ENCODE data around the gene KCNG2.
A peak's percentile ranks its signal among the peaks of the same experiment; 100 is the strongest.

KCNG2 gene

DNA sequence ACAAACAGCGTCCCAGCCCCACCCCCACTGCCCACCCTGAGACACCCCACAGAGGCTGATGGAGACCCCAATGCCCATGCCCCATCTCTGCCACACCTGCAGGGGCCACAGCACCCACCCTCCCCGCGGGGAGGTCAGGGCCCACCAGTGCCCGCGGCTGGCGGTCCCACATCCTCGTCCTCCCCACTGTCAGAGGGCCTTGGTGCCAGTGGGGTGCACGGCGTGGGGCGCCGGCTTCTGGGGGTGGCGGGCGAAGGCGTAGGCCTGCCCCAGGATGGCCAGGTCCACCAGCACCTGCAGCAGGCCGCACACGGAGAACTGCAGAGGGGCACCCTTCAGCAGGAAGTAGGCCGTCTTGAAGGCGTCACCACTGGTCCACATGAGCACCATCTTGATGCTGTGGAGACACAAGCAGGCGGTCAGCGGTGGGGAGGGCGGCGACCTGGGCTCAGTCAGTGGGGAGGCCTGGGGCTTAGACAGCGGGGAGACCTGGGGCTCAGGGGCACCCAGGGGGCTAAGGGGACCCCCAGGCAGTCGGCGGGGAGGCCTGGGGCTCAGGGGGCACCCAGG, 106.1 kb downstream of the KCNG2 start:
- H3K27me3 Mint-ChIP-seq: peaks cover 8% of the 10 kb centered on the region
- H3K4me3 Mint-ChIP-seq: no peak overlapping the region
- H3K36me3 Mint-ChIP-seq: peaks cover 23% of the 10 kb centered on the region
- no peak overlapping the region for H3K27ac Mint-ChIP-seq
- H3K4me1 Mint-ChIP-seq: peaks cover 6% of the 10 kb centered on the region
- H3K9me3 Mint-ChIP-seq: peaks cover 10% of the 10 kb centered on the region
- no peak for DNase-seq
- CTCF ChIA-PET: no interaction called here

DNA sequence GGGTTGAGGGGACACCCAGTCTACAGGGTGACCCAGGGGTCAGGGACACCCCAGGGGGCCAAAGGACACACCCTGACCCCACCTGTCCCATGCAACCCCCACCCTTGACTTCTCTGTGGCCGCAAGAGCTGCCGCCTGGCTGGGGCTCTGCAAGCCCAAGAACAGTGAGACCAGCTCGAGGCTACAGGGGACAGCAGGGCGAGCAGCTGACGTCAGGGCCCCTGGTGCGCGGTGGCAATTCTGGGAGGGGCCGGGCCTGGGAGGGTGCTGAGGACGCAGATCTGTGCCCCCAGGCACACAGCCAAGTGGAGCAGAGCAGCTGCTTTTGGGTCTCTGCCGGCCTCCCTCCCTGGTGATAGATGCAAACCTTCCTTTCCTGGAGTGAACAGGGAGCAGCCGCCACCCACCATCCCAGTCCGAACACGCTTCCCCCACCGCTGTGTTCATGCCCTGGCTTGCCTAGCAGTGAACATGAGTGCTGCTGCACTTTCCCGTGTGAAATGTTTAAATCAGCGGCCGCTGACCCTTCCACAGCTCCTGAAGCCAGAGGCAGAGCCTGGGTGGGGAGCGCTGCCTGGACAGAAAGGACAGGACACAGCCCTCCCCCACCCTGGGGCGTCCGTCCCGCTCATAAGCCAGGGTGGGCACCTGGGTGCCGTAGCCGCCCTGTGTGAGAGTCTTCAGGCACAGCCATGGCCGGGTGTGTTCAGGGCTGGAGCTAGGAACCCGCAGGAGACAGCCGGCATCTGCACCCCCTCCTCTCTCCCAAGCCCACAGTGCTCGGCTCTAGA, 106.8 kb downstream of the KCNG2 start:
- Mint-ChIP-seq H3K4me1 (peaks cover 6% of the 10 kb centered on the region), H3K9me3 (peaks cover 9% of the 10 kb centered on the region), H3K27ac (no peak overlapping the region), H3K4me3 (no peak overlapping the region), H3K36me3 (peaks cover 28% of the 10 kb centered on the region), H3K27me3 (peaks cover 6% of the 10 kb centered on the region)
- CTCF ChIA-PET: interaction anchor here (0.7 kb wide), 1 partner anchor 25 kb away, joined by 3 read pairs; no protein-coding TSS in a partner anchor
- no peak for DNase-seq

DNA sequence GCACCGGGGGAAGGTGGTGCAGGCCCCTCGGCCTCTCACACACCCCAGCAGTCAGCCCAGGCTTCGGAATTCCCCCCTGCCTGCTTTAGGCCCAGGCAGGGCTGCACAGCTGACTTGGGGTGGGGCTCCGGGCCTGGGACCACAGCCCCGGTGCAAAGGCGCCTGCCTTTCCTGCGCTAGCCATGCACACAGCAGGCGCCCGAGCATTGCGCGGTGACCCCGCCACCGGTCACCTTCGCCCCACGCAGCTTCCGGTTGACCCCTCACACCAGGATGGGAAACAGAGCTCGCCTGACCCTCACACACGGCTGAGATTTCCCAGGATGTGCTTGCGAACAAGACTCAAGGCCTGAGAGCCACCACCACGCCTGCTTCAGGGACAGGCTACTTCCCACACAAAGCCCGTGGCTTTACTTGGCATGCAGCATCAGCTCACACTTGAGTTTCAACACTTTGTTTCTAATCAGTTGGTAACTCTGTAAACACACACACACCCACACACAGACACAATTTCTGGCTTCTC, 107.7 kb downstream of the KCNG2 start:
- no peak overlapping the region for H3K4me3 Mint-ChIP-seq
- H3K27ac Mint-ChIP-seq: no peak overlapping the region
- peaks cover 6% of the 10 kb centered on the region for H3K9me3 Mint-ChIP-seq
- DNase-seq: no peak
- H3K4me1 Mint-ChIP-seq: peaks cover 8% of the 10 kb centered on the region
- CTCF ChIA-PET: interaction anchor here (0.7 to 1.8 kb wide), 3 partner anchors 8 to 24 kb away, joined by 3 to 6 read pairs (median 4); no protein-coding TSS in a partner anchor
- H3K36me3 Mint-ChIP-seq: peaks cover 30% of the 10 kb centered on the region
- peaks cover under 1% of the 10 kb centered on the region for H3K27me3 Mint-ChIP-seq

DNA sequence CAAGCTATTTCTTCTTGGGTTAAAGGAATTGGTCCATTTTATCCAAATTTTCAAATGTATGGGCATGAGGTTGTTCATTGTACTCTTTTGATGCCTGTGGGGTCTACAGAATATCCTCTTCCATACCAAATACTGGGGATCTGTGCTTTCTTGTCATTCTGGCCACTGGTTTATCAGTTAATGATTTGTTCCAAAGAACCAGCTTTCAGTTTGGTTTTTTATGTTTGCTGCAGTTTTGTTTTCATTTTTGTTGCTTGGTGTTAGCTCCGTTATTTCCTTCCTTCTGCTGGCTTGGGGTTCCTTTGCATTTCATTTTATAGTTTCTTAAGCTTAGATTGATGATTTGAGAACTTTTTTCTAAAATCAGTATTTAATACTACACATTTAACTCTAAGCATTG, 108.3 kb downstream of the KCNG2 start:
- CTCF ChIA-PET: interaction anchor here (1.6 to 1.8 kb wide), 2 partner anchors 9 to 15 kb away, joined by 4 to 6 read pairs; no protein-coding TSS in a partner anchor
- no peak for DNase-seq
- Mint-ChIP-seq H3K27ac (no peak overlapping the region), H3K9me3 (peaks cover 6% of the 10 kb centered on the region), H3K36me3 (peaks cover 31% of the 10 kb centered on the region), H3K4me3 (no peak overlapping the region), H3K4me1 (peaks cover 11% of the 10 kb centered on the region), H3K27me3 (no peaks in the 10 kb centered on the region)

DNA sequence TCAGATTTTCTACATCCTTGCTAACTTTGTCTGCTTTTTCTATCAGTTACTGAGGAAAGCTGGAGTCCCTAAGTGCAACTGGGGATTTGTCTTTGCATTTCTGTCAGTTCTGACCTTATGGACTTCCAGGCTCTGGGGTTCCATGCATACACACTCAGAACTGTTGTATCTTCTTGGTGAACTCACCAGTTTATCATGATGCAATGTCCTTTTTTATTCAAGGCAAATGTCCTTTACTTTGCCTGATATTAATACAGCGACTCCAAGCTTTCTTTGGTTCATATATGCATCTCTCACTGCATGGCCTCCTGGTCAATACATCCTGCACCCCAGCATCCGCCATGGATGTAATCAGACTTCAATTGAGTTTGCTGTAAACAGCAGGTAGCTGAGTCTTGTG, 109.0 kb downstream of the KCNG2 start:
- peaks cover 11% of the 10 kb centered on the region for H3K4me1 Mint-ChIP-seq
- no peak overlapping the region for H3K27ac Mint-ChIP-seq
- H3K4me3 Mint-ChIP-seq: no peak overlapping the region
- no peaks in the 10 kb centered on the region for H3K27me3 Mint-ChIP-seq
- CTCF ChIA-PET: interaction anchor here (0.6 to 1.8 kb wide), 3 partner anchors 10 to 564 kb away, joined by 3 to 6 read pairs (median 4); no protein-coding TSS in a partner anchor
- H3K36me3 Mint-ChIP-seq: peaks cover 27% of the 10 kb centered on the region
- H3K9me3 Mint-ChIP-seq: peaks cover 5% of the 10 kb centered on the region
- DNase-seq: no peak

DNA sequence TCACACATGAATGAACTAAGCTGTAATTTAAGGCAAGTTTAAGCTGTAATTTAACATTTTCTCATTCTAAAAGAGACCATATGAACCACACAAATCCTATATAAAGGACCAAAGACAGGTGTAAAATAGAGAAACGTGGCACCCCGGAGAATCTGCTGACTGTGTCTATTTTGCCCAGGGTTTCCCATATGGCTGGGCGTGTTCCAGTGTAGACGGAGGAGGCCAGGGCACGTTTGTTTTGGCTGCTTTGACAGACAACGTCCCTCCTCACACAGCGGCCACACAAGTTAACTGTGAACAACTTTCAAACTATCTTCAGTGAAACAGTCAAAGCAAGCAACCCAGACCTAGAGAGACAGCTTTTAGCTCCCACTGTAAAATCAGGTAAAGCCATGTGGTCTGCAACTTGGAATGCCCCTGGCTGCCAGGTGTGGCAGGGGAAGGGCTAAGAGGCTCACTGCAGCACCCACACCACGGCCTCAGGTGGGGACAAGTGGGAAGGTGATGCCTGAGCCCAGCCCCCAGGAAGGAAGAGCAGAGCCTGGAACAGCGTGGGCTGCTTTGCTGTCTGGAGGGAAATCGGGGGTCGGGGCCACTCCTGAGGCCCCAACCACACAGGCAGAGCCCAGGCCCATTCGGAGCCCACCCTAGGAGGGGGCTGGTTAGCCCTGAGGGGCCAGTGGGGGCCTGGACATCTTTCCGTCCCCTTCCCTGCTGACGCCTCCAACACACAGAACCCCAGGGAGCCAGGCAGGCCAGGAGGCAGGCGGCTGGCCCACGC, 113.0 kb downstream of the KCNG2 start:
- Mint-ChIP-seq H3K27me3 (no peaks in the 10 kb centered on the region), H3K36me3 (peaks cover 38% of the 10 kb centered on the region), H3K27ac (no peak overlapping the region), H3K9me3 (peaks cover 2% of the 10 kb centered on the region), H3K4me1 (peaks cover 35% of the 10 kb centered on the region), H3K4me3 (no peak overlapping the region)
- CTCF ChIA-PET: no interaction called here
- no peak for DNase-seq

DNA sequence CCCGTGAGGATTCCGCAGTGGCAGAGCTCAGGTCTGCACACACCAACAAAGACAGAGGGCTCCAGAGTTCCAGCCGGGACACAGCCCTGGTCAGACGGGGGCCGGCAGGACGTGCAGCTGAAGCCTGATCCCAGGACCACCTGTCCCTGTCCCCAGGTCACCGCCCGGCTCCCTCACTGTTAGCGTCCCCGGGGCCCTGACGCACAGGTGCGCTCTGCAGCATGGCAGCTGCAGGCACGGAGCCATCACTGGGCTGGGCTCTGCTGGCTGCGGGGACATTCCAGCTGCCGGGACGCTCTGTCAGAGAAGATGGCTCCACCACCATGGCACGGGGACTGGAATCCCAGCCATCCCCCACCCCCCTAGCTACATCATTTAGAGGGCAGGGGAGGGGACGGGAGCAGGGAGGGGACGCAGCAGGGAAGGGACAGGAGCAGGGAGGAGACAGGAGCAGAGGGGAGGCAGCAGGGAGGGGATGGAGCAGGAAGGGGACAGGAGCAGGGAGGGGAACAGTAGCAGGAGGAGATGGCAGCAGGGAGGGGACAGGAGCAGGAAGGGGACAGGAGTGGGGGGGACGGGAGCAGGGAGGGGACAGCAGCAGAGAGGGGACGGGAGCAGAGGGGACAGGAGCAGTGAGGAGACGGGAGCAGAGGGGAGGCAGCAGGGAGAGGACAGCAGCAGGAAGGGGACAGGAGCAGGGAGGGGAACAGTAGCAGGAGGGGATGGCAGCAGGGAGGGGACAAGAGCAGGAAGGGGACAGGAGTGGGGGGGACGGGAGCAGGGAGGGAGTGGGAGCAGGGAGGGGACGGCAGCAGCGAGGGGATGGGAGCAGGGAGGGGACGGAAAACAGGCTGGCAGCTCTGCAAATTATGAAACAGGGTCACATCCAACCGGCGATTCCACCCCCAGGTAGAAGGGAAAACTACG, 113.9 kb downstream of the KCNG2 start:
- Mint-ChIP-seq H3K4me1 (peaks cover 30% of the 10 kb centered on the region), H3K4me3 (no peak overlapping the region), H3K27ac (no peak overlapping the region), H3K27me3 (no peaks in the 10 kb centered on the region), H3K36me3 (peaks cover 46% of the 10 kb centered on the region), H3K9me3 (peaks cover 6% of the 10 kb centered on the region)
- CTCF ChIA-PET: no interaction called here
- DNase-seq: no peak

DNA sequence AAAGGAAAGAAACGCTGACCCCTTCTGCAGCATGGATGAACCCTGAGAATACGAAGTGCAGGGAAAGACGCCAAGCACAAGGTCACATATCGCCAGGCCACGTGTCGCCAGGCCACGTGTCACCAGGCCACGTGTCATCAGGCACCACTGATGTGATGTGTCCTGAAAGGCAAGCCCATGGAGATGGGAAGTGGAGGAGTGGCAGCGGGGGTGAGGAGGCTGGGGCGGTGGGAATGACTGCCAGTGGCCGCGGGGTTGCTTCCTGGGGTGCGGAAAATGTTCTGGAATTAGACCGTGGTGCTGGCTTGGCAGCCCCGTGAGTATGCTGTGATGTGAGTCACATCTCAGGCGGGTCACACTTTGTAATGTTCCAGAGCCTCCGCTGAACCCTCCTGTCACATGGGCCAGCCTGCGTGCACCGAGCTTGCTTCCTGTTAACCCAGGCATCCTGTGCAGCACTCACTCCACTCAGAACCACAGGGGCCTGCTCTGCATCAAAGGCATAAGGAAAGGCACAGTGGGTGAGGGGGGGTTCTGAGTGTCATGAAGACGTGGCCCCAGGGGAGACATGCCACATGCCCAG, 114.8 kb downstream of the KCNG2 start:
- Mint-ChIP-seq H3K4me1 (peaks cover 29% of the 10 kb centered on the region), H3K4me3 (no peak overlapping the region), H3K9me3 (peaks cover 9% of the 10 kb centered on the region), H3K27ac (peak overlapping the region; percentile 72), H3K27me3 (no peaks in the 10 kb centered on the region), H3K36me3 (peaks cover 54% of the 10 kb centered on the region)
- CTCF ChIA-PET: no interaction called here
- DNase-seq: peak; percentile 63

DNA sequence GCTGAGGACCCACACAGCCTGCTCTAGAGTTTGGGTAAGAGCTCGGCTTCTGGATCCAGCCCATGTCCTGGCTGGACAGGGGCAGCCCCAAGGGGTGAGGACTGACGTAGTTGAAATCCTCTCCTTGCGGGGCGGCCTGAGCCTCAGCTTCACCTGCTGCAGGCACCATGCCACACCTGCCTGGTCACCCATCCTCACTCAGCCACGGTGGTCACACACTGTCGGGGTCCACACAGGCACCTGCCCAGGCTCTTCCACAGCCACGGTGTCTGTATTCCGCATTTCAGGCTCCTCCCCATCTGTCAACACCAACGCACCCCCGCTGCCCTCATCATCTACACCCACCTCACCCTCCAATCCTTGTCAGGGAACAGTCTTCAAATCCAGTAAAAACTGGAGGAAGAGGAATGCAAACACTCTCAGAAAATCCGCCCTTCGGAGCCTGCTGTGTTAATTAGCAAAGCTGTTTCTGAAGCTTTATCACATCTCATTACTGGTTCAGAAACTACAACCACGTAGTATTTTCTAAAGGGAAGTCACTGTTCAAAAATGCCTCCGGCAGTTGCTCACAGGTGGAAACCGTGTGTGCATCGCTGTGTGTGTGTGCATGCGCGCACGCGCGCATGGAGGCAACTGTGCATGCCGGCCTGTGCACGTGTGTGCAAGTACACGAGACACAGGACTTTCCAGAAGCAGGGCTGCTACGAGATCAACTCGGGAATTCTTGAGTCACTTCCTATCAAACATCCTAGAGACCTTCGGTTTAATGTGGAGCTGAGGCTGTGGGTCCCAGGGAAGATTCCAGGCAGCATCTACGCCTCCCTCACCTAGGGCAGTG, 115.5 kb downstream of the KCNG2 start:
- peaks cover 60% of the 10 kb centered on the region for H3K36me3 Mint-ChIP-seq
- H3K27me3 Mint-ChIP-seq: no peaks in the 10 kb centered on the region
- CTCF ChIA-PET: interaction anchor here (0.7 to 0.8 kb wide), 2 partner anchors 9 to 23 kb away, joined by 3 to 4 read pairs; no protein-coding TSS in a partner anchor
- H3K4me1 Mint-ChIP-seq: peaks cover 29% of the 10 kb centered on the region
- H3K9me3 Mint-ChIP-seq: peaks cover 9% of the 10 kb centered on the region
- no peak overlapping the region for H3K4me3 Mint-ChIP-seq
- DNase-seq: no peak
- peak overlapping the region; percentile 72 for H3K27ac Mint-ChIP-seq

DNA sequence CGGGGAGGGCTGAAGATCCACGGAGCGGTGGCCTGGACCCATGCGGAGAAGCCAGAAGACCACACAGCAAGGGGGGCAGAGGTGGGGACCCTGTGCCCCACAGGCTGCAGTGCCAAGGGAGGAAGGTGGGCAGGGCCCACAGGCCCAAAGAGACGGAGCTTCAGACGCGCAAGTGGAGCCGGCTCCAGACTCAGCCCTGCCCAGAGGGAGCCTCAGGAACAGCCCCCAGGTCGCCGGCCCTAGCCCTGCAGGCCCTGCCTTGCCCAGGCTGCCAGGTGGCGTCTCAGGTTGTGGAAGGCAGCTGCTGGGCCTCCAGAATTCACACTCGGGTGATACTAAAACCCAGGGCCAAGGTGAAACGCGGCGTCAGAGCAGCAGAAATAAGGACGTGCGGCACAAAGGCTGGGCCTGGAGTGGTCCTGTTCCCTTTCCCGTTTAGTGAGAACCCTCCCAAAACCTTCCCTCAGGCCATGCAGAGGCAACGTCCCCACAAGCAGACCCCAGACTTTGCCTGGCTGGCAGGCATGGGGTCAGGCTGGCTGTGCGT, 116.9 kb downstream of the KCNG2 start:
- Mint-ChIP-seq H3K4me1 (peaks cover 29% of the 10 kb centered on the region), H3K36me3 (peaks cover 57% of the 10 kb centered on the region), H3K4me3 (no peak overlapping the region), H3K9me3 (peaks cover 9% of the 10 kb centered on the region), H3K27ac (peak overlapping the region; percentile 72), H3K27me3 (no peaks in the 10 kb centered on the region)
- CTCF ChIA-PET: no interaction called here
- DNase-seq: no peak

DNA sequence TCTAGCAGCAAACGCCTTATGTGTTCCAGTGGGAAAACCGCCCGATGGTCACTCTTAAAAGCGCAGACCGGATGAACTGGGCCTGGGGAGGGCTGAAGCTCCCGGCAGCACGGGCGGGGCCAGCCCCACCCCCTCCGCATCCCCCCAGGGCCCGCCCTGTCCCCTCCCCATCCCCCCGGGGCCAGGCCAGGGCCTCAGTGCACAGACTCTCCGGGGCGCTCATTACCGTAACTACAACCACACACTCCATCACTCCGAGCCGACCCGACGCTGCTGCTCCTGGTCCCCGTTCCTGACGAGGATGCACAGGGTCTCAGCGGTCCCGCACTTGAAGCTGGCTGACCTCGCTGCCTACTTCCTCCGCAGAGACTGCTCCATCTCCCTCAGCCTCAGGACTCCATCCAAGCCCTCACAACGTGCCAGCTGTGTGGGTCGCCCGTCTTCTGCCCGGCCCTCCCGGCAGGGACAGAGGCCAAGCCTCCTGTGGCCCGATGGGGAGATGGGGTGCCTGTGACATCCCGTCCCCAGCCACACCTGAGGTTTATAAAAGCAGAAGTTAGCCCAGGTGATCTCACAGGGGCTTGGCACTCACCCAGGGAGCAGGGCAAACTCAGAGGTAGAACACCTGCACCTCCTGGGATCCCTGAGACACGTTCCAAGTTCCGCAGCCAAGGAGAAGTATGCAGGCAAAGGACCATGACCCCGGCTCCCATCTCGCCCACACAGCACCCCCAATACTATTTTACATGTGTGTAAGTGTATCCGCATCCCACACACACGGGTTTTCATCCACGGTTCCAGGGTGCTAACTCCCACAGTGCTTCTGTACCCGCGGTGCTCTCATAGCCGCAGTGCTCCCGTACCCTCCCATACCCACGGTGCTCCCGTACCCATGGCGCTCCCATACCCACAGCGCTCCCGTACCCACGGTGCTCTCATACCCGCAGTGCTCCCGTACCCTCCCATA, 117.7 kb downstream of the KCNG2 start:
- Mint-ChIP-seq H3K36me3 (peaks cover 56% of the 10 kb centered on the region), H3K27me3 (no peaks in the 10 kb centered on the region), H3K4me1 (peaks cover 27% of the 10 kb centered on the region), H3K9me3 (peaks cover 7% of the 10 kb centered on the region), H3K27ac (no peak overlapping the region), H3K4me3 (no peak overlapping the region)
- CTCF ChIA-PET: no interaction called here
- no peak for DNase-seq
